ENCODE results near the gene CRYBA4. TPM values are rescaled to one million over a fixed set of nuclear protein-coding genes. Genes with fewer than 3 reads are reported as not detected.

Gene CRYBA4
- total and polyA plus RNA-seq, 2 of the 13 experiments (the other 11 are each of a cell fraction or from before 2014, with no cell fraction given), result not detected

DNA sequence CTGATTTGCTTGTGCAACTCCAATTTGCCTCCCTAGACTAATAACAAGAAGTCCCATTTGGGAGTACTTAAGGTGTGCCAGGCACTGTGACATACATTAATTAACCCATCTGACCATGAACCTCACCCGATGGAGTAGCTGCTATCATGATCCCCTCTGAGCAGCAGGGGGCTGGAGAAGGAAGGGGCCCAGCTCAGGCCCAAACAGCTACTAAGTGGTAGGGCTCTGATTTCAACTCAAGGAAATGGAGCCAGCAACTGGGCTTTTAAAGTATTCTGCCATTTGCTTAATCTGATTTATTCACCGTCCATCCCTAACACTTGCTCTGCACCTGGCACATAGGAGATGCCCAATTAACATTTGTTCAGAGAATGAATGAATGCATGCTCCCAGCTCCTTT, 5.1 kb upstream of the CRYBA4 start:
- no peaks in the 10 kb centered on the region for H3K4me1 ChIP-seq (ENCODE audit: insufficient read depth, low read length)
- no peak for FAIRE-seq
- no peaks in the 10 kb centered on the region for H4K20me1 ChIP-seq (ENCODE audit: insufficient read depth, low read length)
- H3K27me3 ChIP-seq (ENCODE audit: control insufficient read depth in 1 of 2, insufficient read depth in 2 of 2, low read length in 2 of 2), result peaks cover 2 to 23% of the 10 kb centered on the region in 2 experiments; a peak in 3 of 5 replicates
- no TSS peak for BruUV-seq (replicated peaks)
- no peak for DNase-seq (ENCODE audit: low spot score)
- no peak overlapping the region for H3K27ac ChIP-seq (ENCODE audit: extremely low read length, insufficient read depth, low read length)
- whole genome bisulfite sequencing (ENCODE audit: low lambda C conversion rate), result 0% methylated on average over 1 of the region's 2 CpGs
- no peak overlapping the region for H2AFZ ChIP-seq (ENCODE audit: low read length)
- in situ Hi-C loops (cut with HindIII; ENCODE audit: extremely low pct_ligation_motif_present, low pct_unique_long_range_greater_than_20kb), result no loop called here
- no peaks in the 10 kb centered on the region for H3K36me3 ChIP-seq (replicated peaks in 1 of 2; ENCODE audit: control insufficient read depth in 1 of 2, insufficient read depth in 2 of 2, low read length in 2 of 2)
- CTCF ChIA-PET (ENCODE audit: low intra/inter-chr PET ratio, low total read pairs), result no interaction called here
- TF ChIP-seq ZSCAN31 (CRISPR knock-in tag; IDR thresholded peaks at IDR 0.05; ENCODE audit: low read depth) (no peak), ZNF460 (CRISPR knock-in tag; IDR thresholded peaks at IDR 0.05; ENCODE audit: borderline replicate concordance) (no peak), TBL1XR1 (IDR thresholded peaks at IDR 0.05; ENCODE audit: borderline replicate concordance, low read length, partially characterized antibody) (no peak), ATRX (CRISPR knock-in tag; IDR thresholded peaks at IDR 0.05; ENCODE audit: borderline replicate concordance) (no peak), CCDC6 (CRISPR knock-in tag; IDR thresholded peaks at IDR 0.05) (no peak), MXD4 (CRISPR knock-in tag; IDR thresholded peaks at IDR 0.05) (no peak), KLF16 (CRISPR knock-in tag; IDR thresholded peaks at IDR 0.05) (no peak)
- TF ChIP-seq, protein P1, sequence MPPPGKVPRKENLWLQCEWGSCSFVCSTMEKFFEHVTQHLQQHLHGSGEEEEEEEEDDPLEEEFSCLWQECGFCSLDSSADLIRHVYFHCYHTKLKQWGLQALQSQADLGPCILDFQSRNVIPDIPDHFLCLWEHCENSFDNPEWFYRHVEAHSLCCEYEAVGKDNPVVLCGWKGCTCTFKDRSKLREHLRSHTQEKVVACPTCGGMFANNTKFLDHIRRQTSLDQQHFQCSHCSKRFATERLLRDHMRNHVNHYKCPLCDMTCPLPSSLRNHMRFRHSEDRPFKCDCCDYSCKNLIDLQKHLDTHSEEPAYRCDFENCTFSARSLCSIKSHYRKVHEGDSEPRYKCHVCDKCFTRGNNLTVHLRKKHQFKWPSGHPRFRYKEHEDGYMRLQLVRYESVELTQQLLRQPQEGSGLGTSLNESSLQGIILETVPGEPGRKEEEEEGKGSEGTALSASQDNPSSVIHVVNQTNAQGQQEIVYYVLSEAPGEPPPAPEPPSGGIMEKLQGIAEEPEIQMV (CRISPR knock-in tag; IDR thresholded peaks at IDR 0.05; ENCODE audit: low read depth), result no peak
- TF ChIP-seq, protein P2, sequence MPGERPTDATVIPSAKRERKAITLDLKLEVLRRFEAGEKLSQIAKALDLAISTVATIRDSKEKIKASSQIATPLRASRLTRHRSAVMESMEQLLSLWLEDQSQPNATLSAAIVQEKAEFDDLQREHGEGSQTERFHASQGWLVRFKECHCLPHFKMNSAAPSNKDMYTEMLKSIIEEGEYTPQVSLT (CRISPR knock-in tag; IDR thresholded peaks at IDR 0.05; ENCODE audit: borderline replicate concordance, low read depth), result no peak
- TF ChIP-seq, protein P3, sequence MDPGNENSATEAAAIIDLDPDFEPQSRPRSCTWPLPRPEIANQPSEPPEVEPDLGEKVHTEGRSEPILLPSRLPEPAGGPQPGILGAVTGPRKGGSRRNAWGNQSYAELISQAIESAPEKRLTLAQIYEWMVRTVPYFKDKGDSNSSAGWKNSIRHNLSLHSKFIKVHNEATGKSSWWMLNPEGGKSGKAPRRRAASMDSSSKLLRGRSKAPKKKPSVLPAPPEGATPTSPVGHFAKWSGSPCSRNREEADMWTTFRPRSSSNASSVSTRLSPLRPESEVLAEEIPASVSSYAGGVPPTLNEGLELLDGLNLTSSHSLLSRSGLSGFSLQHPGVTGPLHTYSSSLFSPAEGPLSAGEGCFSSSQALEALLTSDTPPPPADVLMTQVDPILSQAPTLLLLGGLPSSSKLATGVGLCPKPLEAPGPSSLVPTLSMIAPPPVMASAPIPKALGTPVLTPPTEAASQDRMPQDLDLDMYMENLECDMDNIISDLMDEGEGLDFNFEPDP (CRISPR knock-in tag; conservative IDR thresholded peaks at IDR 0.05), result no peak
- TF ChIP-seq, protein P4, sequence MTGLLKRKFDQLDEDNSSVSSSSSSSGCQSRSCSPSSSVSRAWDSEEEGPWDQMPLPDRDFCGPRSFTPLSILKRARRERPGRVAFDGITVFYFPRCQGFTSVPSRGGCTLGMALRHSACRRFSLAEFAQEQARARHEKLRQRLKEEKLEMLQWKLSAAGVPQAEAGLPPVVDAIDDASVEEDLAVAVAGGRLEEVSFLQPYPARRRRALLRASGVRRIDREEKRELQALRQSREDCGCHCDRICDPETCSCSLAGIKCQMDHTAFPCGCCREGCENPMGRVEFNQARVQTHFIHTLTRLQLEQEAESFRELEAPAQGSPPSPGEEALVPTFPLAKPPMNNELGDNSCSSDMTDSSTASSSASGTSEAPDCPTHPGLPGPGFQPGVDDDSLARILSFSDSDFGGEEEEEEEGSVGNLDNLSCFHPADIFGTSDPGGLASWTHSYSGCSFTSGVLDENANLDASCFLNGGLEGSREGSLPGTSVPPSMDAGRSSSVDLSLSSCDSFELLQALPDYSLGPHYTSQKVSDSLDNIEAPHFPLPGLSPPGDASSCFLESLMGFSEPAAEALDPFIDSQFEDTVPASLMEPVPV (CRISPR knock-in tag; IDR thresholded peaks at IDR 0.05), result no peak
- no peak overlapping the region for H3K9ac ChIP-seq (ENCODE audit: insufficient read depth, low read depth, low read length)
- H3K9me3 ChIP-seq (ENCODE audit: low read length), result no peaks in the 10 kb centered on the region
- intact Hi-C loops (cut with micrococcal nuclease; ENCODE audit: unreplicated experiment), result no loop called here
- POLR2A ChIA-PET, result no interaction called here
- H3K79me2 ChIP-seq (ENCODE audit: insufficient read depth, low read length), result no peaks in the 10 kb centered on the region
- no peak overlapping the region for H3K4me2 ChIP-seq (ENCODE audit: low read depth, low read length)
- ATAC-seq, result no peak
- no peak overlapping the region for H3K4me3 ChIP-seq (replicated peaks in 1 of 3; ENCODE audit: insufficient read depth in 1 of 3, low read depth in 2 of 3, low read length in 3 of 3)
